NCI-H82 (cell line): ENCODE measurements around the gene LTBP1.
"Not testable (repeated sequence)": the region's sequence is repeated elsewhere in the genome, so short reads cannot be mapped to it uniquely, and the experiment has no call there.

ENCODE experiments used
- DNase-seq: peaks from one replicate; lab custom pipeline; 2025; lab: John Stamatoyannopoulos, UW

LTBP1 gene

DNA sequence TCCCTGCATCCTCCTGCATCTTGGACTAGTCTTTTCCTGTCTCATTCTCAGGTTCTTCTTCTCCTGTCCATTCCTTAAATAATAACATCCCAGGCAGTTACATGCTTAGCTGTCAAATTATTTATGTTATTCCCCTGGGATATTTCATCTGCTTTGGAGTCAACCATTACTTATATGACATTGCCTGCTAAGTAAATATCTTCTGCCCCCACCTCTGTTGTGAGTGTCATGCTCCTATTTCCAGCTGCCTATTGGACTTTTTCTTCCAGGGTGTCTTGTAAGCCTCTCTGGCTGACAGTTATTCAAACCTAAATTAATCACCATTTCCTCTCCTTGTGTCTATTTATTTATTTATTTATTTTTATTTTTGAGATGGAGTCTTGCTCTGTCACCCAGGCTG, 405.0 kb downstream of the LTBP1 start:
- no peak for DNase-seq

DNA sequence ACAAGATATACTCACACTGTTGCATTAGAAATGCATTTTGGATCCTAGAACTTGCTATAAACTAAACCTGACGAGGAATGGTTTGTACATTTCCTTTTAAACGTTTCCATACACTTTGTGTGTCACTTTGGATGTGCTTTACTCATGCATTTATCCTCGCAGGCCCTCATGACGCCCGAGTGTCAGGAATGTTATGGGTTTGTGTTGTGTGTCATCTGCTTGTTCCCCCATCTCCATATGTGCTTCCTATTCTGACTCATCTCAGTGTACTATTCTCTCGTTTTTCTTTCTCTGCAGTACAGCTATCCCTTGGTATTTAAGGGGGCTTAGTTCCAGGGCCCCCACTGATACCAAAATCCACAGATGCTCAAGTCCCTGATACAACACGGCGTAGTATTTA, 408.2 kb downstream of the LTBP1 start:
- no peak for DNase-seq

DNA sequence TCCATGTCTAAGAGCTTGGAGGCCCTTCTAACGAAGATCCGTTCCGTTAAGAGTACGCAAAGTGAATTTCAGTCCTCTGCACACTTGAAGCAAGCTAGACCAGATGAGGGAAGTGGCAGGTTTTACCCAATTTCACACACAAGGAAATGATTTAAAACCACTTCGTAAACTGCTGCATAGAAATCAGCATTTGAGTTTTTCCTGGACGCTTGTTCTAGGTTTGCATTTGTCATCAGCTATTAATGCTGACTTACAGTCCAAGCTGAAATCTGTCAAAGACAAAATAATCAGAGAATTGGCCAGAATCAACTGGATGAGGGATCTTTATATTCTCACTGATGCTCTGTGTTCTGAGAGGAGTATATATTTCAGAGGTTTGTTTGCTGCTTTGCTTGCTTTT, 412.1 kb downstream of the LTBP1 start:
- DNase-seq: no peak

DNA sequence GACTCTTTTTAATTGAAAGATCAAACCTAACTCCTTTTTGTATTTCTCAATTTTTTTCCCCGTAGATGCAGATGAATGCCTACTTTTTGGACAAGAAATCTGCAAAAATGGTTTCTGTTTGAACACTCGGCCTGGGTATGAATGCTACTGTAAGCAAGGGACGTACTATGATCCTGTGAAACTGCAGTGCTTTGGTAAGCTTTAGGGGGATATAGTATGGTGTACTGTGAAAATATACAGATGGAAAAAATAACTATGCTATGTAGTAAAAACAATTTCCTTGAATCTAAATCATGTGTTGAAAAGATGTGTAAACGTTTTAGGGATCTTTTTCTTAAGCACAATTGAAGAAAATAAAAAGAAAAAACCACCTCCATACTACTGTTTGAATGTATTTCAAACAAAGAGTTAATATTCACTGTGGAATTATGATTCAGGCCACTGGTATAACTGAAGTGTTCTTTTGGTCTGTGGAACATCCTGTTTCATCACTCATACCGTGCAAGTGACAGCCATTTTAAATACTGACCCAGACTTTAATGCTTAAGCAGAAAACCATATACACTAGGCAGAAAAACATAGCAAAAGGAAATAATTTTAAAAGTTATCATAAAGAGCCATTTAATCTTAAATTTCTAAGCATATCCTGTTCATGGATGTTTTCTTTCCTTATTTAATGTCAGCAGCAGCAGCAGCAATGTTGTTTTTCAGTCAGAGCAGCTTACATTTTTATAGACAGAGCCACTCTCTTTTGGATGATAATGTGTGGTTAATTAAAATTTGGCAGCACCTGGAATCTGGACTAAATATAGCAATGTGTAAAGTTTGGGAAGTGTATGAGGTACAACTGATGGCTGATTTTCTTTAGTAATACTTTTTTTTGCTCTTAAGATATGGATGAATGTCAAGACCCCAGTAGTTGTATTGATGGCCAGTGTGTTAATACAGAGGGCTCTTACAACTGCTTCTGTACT, 416.9 kb downstream of the LTBP1 start:
- DNase-seq: no peak

DNA sequence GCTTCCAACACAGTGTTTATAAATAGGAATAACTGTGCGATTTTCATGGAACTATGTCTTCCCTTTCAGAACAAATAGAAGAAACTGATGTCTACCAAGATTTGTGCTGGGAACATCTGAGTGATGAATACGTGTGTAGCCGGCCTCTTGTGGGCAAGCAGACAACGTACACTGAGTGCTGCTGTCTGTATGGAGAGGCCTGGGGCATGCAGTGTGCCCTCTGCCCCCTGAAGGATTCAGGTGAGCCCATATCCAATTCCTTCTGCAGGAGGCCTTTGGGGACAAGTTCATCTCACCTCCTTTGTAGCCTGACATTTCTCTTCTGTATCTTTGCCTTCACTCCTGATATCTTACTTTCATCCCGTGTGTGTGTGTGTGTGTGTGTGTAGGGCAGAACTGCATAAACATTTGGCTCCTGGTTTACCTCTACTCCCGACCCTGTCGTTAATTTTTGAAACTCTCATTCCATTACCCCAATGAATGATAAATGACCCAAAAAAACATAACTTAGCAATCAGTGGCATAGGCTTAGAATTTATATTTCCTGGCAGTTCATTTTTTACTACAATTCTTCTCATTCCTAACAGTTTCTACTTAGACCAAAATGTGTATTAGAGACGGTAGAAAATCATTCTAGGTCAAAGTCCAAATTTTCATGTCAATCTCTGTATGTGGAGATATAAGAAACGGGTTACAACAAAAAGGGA, 418.7 kb downstream of the LTBP1 start:
- DNase-seq: no peak

DNA sequence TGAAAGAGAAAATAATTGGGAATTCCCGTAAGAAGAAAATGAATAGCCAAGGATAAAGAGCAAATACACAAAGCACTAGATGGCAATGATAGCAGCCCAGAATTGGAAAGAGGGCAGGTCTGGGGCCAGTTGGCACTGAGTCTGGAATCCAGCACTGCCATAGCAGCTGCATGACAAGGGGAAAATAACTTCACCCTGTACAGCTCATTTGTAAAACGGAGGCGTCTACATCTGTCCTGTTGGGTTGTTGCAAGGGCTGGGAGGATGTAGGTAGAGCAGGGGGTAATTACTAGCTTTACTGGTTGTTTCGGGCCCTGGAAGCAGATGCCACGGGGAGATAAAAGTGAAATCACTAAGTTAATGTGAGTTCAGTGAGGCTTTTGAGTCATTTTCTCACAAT, 419.7 kb downstream of the LTBP1 start:
- no peak for DNase-seq

DNA sequence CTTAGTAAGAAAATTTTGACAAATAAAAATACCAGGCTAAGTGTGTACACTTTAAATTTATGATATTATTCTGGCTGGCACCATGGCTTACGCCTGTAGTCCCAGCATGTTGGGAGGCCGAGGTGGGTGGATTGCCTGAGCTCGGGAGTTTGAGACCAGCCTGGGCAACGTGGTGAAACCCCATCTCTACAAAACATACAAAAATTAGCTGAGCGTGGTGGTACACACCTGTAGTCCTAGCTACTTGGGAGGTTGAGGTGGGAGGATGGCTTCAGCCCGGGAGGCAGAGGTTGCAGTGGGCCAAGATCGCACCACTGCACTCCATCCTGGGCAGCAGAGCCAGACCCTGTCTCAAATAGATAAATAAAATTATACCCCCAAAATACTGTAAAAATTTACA, 421.8 kb downstream of the LTBP1 start:
- not testable (repeated sequence) for DNase-seq

DNA sequence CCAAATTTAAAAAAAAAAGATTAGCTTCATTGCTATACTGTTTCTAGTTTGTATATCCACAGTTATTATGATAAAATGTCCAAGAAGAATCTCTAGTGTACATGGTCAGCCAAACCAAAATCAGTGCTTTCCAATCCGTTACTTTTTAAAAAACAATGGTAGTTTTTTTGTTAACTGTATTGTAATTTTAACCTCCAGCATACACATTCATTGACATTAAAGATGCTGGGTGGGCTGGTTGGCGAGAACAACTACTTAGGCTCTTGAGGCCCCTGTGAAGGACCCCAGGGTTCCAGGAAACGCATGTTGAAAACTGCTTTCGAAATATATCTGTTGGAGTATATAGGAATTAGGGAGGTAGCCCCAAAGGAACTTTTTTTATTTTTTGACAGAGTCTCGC, 422.4 kb downstream of the LTBP1 start:
- no peak for DNase-seq

DNA sequence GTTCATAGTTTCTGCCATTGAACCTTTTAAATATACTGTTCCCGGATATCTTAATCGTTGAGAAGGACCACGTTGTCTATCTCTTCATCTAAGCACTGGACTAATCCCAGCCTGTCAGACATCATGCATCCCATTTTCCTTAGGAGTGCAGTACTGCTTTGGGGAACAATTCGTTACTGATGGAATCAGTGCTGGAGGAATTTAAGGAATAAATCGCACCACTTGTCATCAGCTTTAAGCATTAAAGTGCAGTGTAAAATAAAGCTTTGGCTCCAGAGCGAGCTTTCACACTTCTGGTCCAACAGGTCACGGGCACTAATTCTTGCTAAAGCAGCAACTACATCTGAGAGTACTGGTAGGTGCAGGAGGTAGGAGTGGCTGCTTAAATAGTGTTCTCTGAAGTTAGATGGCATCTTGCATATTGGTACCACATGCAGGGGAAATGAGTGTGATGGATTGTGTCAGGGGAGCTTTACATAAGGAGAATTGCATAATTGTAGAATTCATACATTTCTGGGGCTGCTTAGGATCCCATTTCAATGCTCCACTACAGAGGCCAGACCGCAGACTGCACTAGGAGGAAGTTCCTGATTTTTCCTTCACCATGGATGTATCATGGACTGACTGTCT, 424.0 kb downstream of the LTBP1 start:
- no peak for DNase-seq

DNA sequence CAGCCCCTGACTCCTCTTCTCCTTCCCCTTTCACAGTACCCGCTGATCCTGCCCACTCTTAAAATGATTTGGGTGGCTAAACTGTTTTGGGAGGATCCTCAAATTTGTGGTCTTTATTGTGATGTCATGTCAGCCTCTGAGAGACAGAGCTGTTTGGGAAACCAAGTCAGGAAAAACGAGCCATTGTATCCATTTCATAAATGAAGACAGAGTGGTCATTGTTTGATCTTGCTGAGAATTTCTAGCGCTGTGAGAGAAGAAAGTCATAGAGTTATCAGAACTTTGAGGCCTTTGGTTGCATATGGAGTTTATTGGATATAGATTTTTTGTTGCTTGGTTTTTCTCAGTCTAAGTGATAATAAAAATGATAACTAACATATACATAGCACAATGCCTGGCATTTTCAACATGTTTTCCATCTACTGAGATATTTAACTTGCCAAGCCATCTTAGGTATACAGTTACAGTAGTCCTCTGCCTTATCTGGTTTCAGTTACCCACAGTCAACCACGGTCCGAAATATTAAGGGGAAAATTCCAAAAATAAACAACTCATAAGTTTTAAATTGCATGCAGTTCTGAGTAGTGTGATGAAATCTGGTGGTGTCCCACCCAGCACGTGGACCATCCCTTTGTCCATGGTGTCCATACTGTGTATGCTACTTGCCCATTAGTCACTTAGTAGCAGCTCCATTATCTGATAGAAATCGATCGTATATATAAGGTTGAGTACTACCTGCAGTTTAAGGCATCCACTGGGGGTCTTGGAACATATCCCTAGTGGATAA, 424.7 kb downstream of the LTBP1 start:
- no peak for DNase-seq

DNA sequence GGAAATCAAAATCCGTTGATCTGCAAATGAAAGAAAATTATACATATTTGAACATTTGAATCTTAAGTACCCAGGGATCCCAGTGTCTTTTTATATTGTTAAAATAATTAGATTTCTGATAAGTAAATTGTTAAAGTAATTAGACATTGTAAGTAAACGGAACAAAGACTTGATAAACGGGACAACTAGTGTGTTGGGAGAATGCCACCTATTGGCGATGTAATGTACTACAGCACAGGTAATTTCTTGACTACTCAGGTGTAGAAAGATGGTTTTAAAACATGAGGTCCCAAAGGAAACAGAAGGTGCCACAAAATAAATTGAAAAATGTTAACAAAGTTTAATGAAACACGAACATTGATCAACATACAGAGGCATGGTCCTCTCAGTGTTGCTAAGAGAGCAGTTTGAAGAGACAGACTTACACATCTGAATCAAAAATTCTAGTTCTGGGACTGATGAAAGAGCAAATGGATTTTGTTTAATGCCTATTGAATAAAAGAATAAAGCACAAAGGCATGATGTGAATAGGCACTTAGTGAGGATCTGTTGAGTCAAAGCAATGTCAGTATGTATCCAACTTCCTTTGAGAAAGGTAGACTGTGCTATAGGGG, 426.3 kb downstream of the LTBP1 start:
- DNase-seq: peak; percentile 63

DNA sequence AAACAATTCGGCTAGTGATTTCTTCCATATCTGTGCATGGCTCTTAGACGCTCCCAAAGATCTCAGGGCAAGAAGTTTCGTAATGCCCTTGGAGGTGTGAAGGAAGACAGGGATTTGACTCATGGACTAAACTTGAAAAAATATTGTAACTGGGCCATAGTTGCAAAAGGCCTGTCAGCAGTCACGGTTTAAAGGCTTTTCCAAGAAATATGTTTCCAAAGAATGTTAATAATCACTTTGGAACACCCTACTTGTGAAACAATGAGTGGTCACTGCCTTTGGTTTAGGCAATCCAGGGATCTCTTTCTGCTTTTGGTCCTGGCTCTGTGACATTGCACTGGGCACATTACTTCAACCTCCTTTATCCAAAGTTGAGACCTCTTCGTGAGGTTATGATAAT, 427.2 kb downstream of the LTBP1 start:
- DNase-seq: no peak

DNA sequence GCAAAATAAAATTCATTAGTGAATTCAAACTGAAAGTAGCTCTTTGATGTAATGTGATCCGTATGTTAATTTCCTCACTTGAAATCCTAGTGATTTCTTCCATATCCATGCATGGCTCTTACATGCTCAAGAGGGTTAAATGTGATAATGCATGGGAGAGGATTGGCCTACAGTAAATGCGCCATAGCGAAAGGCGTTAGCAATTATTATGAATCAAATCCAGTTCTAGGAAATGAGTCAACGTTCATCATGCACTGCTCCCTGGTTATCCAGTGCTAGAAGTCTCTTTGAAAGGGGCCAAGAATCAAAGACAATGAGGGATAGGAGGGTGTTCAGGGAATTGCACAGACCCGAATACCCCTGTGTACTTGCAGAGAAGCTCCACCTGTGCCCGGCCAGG, 428.3 kb downstream of the LTBP1 start:
- DNase-seq: no peak

DNA sequence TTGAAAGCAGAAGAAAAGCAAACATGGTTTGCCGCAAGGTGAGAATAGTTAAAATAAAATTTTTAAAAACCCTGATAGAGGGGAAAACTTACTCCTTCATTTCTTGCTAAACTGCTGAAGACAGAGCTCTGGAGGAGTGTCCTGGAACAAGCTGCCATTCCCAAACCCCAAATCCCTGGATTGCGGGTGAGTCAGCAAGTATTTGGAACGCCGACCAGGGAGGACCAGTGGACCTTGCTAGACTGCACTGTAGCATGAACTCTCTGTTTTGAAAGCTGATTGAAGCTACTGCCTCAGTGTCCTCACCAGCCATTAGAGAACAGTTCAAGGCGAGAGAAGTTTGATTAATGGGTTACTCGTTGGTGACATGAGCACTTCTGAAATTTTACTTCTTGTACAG, 430.3 kb downstream of the LTBP1 start:
- DNase-seq: no peak

DNA sequence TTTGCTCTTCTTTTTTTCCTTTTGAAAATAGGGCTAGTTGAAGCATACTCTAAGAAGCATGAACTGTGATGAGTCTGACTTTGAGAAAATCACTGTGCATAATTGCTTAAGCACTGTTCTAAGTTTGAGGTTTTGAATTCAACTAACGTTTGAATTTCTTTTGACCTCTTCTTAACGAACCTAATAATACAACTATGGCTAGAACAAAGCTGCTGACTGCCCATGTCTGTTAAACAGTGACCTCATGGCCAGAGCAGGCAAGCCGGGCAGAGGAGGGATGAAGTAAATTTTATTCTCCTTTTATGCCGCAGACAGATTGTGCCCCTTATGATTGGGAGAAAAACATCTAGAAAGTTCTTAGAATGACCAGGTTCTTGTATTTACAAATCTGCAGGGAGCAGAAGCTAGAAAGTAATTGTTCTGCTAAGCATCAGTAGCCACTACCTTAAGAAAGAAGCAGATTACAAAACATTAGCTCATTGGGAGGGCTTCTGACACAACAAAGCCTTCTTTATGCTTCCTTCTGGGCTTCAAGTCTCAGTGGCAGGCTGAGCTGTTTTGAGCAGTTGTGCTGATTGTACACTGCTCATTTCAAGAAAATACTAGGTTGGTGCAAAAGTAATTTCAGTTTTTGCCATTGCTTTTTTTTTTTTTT, 431.9 kb downstream of the LTBP1 start:
- DNase-seq: no peak

DNA sequence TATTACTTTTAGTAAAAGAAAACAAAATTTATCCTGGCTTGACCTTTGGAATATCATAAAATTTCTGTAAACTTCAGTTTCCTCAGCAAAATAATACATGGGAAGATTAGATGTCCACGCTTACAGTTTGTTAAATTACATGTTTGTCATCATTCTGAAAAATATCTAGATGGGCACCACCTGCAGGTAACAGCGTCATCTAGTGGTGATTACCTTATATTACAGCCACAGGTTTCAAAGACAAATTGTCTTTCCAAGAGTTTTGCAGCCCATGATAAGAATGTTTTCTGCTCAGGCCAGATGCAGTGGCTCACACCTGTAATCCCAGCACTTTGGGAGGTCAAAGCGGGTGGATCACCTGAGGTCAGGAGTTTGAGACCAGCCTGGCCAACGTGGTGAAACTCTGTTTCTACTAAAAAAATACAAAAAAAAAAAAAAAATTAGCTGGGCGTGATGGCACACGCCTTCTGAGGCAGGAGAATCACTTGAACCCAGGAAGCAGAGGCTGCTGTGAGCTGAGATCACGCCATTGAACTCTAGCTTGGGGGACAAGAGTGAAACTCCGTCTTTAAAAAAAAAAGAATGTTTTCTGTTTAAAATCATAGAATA, 433.4 kb downstream of the LTBP1 start:
- peak; percentile 18 for DNase-seq

DNA sequence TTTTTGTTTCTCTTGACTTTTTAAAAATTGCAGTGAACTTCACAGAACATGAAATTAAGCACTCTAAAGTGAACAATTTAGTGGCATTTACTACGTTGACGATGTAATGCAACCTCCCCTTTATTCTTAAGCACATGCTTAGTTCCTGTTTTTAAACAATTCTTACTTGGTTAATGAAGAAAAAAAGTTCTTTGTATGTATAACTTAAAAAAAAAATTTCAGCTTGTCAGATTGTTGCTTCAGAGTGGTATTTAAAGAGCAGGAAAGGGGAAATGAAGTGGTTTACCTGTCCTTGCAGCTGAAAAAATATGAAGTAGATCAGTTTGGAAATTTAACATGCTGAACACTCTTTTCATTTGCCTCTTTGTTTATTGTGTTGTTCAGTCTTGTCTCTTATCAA, 434.0 kb downstream of the LTBP1 start:
- no peak for DNase-seq

DNA sequence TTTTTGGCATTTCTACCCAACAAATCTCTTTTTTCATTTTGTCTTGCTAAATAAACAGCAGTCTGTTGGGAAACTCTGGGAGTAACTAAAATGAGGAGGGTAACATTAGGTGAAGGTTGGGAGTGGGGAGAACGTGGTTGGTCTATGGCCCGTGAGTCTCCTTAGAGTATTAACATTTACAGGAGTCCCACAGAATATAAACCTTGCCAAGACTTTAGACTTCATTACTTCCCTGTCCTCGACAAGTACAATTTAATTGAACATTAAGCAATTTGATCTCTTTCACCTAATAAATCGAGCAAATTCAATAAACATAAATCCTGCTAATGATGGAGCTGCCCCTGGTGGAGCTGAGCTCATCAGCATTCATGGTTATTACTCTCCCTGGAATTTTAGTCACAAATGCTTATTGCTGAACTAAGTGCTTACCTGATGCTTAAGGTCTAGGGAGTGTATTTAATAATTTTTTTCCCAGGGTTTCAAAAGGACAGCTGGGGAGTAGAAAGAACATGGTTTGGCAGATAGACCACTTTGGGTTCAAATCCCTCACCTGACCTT, 434.6 kb downstream of the LTBP1 start:
- no peak for DNase-seq

DNA sequence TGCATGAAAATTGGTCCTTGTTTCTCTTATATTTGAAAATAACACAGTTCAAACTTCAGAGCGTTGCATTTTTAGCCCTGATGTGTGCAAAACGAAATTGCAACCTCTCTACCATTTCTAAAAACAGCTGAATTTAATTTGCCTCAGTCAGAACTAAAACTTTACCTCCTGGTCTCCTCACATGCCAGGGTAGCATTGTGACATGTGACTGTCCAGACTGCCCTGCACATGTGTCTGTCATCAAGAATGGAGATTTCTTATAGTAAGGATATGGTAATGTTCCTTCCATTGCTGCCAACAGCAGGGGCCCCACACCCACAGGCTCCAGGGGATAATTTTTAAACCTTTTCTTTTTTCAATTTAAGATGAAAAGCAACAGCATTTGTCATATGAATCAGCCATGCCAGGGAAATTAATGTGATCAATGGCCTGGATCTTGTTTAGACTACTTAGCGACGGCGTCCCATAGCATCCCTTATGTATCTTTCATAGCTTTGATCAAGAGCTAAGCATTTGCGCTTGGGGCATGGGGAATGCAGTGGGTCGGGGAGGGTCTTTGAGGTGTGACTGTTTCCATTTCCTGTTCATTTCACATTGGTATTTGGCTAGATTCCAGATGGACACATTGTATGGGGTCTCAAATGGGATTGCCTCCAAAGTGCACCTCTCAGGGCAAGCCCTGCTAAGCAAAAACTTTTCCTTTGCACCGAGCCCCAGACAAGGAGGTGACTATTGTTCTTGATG, 437.3 kb downstream of the LTBP1 start:
- no peak for DNase-seq

DNA sequence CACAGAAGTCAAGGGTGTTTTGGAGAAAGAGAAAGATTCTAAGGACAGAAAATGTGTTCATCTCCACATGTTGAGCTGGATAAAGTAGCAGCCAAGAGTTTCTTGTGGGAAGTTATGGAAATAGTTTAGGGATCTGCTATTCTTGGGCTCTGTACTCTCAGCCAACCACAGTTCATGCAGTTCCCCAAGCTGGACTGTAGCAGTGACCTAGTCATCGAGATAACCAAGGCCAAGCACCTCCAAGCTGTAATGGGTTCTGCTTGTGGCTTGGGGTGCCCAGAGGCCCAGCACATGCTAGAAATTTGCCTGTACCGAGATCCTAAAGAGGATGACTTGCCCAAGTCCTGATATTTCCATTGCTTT, 437.8 kb downstream of the LTBP1 start:
- DNase-seq: no peak
